22Rv1 (cell line): ENCODE results near the gene ARPC5L.

ENCODE experiments used
- CTCF ChIP-seq: fragments of 450-650 bp; IDR thresholded peaks from 2 replicates; pipeline ENCODE4 v1.5.1; 2017; ENCODE audit warnings: mild to moderate bottlenecking
- ZFX ChIP-seq: fragments of 450-650 bp; IDR thresholded peaks from 2 replicates; pipeline ENCODE4 v1.6.1; 2017; ENCODE audit warnings: antibody characterized with exemption, borderline replicate concordance

GRCh38 chr9:124818431-124819281, 43.3 kb upstream of the ARPC5L start:
- TF ChIP-seq CTCF (no peak), ZFX (no peak)
